A673 (cell line): Measurements from ENCODE around the gene PSMD8.

Experiments
- CTCF ChIP-seq: fragments of 300-800, 200-600 bp; sonication (generic); conservative IDR thresholded peaks from 2 replicates; pipeline ENCODE4 v1.5.1; 2017; ENCODE audit warnings: low read depth, mild to moderate bottlenecking, antibody characterized with exemption, low read length, moderate library complexity, mixed read lengths
- EZH2 ChIP-seq: fragments of 200-600 bp; sonication (generic); IDR thresholded peaks from 2 replicates; pipeline ENCODE4 v1.6.1; 2017; ENCODE audit warnings: borderline replicate concordance, low read depth, mild to moderate bottlenecking, mixed read lengths, antibody characterized with exemption, low read length; ENCODE audit not compliant: poor library complexity, severe bottlenecking

- TF ChIP-seq CTCF (no peak), EZH2 (no peak)
Measured at GRCh38 chr19:38350883-38351282, 23.5 kb upstream of the PSMD8 start.
